NCI-H146 treated with DMSO at 0.1 percent for 48 hours (cell line): ENCODE data around the gene RER1.

Experiments used
- DNase-seq: peaks from one replicate; lab custom pipeline; 2025; ENCODE audit not compliant: unreplicated experiment; lab: John Stamatoyannopoulos, UW

The RER1 gene

DNA sequence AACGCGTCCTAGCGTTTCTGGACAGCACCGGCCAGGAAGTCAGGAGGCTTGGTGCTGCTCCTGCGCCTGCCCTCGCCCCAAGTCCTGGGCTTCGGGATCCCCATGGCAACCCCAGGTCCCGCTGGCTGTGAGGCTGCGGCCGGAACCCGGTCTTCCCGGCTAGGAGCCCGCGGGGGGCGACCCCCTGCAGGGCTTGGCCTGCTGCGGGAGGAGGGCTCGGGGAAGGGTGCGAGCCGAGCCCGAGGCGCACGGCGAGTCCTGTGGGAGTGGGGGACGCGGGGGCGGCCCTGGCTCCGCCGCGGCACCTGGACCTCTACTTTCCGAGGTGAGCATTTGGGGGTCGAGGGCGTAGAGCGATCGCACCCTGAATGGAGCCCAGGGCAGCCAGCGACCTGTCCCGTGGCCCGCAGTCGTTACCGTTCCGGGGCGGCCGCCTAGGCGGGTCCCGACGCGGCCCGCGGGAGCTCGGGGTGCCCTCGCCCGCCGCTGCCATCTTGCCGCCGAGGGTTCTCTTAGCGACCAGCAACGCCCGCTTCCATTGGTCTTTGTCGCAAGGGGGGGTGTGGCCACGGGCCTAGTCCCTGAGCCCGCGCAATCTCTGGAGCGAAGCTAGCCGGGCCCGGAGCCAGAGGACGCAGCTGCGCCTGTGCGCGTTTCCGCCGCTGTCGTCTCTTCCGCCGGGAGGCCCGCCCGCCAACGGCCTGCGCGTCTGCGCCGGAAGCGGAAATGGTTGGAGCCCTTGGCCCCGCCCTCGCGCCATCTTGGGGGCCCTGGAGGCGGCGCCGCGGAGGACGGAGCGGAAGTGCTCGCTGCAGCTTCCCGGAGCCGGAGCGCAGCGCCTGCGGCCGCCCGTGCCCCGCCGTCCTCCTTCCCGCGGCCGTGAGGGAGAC lies at the start of gene RER1, which contains the start of gene MORN1:
Gene RER1 (plus strand): TSS at position 801 of the 890 bp plus-strand sequence. CDS start 3,950 bp downstream, outside the sequence.
Gene MORN1 (minus strand): TSS at position 514 of the 890 bp plus-strand sequence. CDS start 21 bp downstream, at position 493.
- peak; percentile 82 for DNase-seq

DNA sequence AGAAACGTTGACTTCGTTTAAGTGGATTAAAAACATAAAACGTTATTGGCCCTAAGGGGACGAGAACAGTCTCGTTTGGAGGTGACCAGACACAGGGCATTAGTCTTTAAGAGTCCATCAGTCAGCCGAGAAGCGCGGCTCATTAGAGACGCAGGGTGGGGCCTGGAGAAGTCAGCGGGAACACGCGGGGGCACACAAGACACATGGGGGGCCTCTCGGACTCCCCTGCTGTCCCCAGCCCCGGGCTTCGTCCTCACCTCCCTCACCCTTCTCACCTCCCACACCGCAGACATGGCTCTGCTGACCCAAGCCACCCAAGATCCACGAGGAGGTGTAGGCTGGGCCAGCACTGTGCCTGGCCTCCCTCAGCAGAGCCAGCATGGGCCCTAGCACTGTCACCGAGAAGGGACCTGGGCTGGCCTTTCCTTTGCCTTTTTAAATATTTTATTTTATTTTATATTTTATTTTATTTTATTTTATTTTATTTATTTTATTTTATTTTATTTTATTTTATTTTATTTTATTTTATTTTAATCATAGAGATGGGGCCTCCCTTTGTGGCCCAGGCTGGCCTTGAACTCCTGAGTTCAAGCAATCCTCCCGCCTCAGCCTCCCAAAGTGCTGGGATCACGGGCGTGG lies 49.1 kb upstream of the RER1 start:
- DNase-seq, result no peak

DNA sequence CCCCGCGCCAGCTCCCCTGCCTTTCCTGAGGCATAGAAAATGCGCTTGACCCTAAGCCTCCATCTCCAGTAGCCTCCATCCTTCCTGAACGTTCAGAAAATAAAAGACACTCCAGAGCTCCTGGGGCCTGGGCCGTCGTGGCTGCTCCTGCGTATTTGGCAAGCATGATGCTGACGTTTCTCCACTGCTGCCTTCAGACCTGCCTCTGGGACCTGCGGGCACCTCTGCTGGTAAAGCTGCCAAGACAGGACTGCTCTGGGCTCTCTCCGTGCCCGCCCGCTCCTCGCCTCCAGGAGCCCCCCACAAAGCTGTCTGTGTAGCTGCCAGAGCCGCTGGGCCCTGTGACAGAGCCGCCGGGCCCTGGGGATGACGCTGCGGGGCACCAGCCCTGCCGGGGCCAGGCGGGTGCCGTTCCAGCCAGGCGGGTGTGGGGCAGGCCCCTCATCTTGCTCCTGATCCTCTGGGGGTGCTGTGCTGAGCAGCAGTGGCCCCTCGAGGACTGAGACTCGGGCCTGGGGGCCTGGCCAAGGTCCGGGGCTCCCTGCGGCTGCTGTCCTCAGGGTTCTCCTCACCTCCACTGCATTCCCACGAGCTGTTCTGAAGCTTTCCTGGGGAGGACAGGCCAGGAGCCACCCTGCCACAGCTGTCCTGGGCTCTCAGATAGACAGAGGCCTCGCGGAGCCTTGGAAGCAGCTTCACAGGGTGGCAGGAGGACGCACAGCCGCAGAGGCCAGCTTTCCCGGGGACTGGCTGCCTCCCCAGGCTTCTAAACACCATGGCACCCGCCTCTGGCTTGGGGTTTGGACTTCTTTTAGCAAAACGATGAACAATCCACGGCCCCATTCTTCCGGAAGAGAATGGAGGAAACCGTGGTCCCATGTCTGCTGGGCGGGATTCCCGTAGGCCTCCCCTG lies 48.4 kb upstream of the RER1 start:
- no peak for DNase-seq

GRCh38 chr1:2344121-2344681 lies 47.4 kb upstream of the RER1 start:
- DNase-seq, result no peak

- DNase-seq, result no peak
These were observed 46.8 kb upstream of the RER1 start for GRCh38 chr1:2344744-2345296.

- no peak for DNase-seq
These were observed 46.2 kb upstream of the RER1 start for GRCh38 chr1:2345297-2346075.

- no peak for DNase-seq
These were observed 44.8 kb upstream of the RER1 start for GRCh38 chr1:2346691-2347408.

DNA sequence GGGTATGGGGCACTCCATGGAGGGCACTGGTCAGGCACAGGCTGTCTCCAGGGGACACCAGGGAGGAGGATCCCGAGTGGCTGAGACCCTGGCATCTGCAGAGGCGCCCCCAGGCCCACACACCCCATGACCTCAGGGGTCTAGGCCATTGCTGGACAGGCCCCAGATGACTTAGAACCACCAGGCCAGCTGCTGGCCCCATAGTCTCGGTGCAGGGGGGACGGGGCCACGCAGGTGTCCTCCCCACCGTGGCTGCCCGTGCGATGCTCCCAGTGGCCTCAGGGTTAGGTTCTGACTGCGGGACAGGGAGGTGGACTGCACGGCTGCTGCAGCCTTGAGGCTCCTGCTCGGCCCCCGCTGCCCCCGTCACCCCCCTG lies 44.2 kb upstream of the RER1 start:
- DNase-seq, result no peak

DNA sequence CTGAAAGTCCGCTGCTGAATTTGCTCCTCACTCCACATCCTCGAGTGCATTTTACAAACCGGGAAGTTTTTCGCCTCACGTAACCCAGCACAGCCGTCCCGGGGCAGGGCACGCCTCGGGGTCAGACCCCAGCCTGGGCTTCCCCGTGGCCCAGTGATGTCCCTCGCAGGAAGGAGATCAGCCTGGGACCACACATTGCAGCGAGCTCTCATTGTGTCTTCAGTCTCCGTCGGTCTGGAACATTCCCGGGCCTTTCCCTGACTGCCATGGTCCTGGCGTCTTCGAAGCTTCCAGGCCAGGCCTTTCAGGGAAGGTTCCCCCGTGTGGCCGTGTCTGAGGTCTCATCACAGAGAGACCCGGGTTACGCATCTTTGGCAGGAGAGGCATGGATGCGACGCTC lies 43.7 kb upstream of the RER1 start:
- DNase-seq, result no peak

DNA sequence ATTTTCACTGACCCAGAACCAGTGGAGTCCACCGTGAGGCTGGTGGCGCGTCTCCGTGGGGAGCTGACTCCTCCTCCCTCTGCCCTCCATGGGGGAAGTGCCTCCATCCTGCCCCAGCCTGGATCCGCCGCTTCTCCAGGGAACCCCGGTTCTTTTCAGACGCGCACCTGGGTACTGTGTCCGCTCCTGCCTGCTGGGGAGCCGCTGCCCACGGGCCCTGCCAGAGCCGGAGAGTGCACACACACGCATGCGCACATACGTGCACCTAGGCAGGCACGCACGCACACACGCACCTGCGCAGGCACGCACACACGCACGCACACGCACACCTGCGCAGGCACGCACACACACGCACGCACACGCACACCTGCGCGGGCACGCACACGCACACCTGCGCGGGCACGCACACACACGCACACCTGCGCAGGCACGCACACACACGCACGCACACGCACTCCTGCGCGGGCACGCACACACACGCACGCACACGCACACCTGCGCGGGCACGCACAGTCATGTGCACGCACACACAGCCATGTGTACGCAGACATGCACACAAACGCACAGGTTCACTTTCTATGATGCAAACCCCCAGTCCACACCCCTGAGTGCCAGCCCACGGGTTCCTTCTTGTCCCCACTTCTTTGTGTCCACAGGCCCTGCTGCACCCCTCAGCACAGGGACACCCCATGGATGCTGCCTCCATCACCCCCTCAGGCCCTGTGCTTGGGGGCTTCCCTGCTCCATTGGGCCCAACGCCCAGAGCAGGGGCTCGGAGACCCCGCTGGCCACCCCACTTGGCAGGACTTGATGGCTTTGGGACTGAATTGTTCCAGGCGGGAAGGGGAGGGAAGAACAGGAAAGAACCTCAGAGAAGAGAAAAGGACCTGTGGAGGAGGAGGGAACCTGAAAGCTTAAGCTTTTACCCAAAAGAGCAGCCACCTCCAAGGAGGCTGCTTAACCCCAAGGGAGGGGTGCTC lies 43.0 kb upstream of the RER1 start:
- DNase-seq, result no peak

DNA sequence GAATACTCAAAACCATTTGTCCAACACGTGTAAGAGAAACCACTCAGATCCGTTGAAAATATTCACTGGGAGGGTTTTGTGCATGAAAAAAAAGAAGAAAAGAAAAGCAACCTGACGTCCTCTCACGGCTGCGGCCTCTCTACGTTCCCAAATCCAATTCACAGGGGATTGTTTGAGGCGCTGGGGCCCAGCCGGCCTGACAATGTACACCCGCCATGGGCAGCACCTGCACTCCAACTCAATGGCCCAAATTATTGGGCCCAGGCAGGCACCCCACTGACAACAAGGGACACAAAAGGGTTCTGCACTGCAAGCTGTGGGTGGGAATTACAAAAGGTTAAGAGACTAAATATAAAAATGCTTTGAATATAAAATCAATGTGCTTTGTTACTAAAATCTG lies 41.8 kb upstream of the RER1 start:
- no peak for DNase-seq

DNA sequence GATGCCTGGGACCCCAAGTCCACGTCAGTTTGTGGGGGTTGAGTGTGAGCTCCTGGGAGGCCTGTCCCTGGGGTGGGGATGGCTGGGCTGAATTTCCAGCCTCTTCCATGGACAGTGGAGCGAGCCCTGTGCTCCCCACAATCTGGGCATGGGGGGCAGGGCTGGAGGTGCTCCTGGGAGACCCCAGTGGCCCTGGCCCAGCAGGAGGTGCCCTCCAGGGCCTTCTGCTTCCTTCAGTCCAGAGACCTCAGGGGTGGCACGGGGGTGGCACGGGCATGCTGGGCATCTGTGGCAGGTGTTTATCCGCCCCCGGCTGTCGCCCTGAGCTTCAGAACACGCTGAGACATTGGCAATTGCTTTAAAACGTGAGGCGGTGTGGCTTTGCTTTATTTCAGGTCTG lies 41.1 kb upstream of the RER1 start:
- no peak for DNase-seq

DNA sequence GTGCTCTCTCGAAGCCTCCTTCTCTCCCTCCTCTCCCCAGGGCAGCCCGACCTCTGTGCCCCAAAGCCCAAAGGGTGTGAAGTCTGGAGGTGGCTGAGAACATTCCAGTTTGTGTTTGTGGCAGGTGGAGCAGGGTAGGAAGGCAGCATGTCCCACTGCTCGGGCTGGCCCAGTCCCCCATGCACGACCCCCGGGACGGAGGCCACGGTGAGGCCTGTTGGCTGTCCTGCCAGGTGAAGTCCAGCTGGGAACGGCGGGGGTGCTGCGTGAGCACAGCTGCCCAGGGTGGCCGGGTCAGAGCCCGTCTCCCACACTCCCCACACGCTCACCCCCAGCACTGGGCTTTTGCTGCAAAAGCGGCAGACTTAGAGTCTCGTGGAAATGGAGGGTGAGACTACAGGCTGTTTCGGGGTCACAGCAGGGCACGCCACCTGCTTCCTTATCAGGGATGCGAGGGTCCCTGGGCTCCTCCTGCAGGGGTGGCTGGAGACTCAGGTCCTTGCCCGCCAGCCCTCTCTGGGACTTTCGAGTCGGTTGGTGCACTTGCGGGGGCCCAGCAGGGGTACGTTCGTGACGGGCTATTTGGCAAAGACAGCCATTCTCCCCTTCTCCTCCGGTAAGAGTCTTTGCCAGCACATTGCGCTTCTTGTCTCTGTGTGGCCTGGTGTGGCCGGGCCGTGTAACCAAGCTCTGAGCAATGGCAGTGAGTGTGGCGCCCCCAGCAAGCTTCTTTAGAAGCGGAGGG lies 40.6 kb upstream of the RER1 start:
- DNase-seq, result no peak

DNA sequence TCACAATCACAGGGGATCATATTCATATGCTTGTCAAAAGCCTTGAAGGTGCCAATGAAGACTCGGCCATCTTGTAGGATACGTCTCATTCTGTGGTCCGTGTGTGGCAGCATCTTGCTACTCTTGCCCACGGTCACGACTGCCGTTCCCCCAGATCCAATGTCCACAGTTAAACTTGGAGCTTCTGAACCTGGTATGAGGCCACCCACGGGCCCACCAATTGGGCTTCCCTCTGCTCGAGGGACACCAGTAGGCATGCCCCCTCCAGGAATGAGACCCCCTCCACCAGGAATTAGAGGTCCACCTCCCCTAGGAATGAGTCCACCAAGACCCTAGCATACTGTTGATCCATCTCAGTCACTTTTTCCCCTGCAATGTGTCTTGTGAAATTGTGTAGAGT lies 39.9 kb upstream of the RER1 start:
- DNase-seq, result no peak

- no peak for DNase-seq
These were observed 39.2 kb upstream of the RER1 start for GRCh38 chr1:2352341-2352896.

DNA sequence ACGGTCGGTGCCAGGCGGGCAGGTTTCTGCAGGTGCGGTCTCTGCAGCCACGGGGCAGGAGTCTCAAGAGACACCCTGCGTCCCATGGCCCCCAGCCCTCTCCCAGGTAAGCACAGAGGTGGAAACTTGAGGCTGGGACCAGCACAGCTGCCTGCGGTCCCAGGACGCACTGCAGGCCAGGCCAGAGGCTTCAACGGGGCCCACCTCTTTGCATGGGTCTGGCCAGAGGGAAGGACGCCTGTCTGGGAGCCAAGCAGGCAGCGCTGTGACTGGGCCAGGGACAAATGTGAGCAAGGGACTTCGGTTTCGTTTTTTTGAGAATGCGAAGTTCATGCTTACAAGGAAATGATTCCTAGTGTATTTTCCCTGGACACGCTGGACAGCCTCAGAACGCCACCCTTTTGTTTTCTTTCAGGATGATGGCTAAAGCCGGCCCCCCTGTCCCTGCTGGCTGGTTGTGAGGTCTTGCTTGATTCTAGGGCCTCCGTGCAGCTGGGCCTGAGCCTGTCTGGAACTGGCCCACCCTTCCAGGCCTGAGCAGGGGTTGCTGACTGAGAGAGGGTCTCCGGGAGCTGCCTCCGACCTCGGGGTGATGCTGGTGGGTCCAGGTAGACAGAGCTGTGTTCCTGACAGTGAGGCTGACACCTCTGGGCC lies 38.6 kb upstream of the RER1 start:
- DNase-seq, result no peak
